ENCODE data around the gene SLC4A8.

The SLC4A8 gene

DNA sequence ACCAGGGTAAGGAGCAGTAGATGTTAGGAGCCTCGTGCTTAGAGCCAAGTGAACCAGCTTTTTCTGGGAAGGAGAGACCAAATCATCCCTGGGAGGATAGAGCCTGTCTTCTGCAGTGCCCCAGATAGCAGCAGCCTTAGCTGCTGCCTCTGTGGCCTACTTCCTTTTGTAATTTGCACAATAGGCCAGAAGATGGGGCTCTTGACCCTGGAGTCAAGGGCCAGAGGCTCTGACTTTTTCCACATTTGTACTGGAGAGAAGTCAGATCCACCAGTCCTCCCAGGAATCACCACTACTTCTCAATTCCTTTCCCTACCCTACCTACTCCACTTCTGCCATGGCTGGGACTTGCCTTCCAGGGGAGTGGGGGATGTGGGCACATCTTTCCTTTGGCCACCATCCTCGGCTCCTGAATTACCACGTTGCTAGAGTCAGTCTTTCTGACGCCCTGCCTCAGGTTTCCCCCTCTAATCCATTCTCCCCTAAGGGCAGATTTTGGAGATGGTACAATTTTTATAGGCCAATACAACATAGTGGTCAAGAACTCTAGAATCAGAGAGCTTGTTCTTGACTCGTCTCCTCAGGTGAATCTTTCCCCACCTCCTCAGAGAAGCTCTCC, 3.3 kb upstream of the SLC4A8 start:
- DNase-seq (ENCODE audit: low read depth), result peak; percentile 24
- no peak overlapping the region for H3K4me3 ChIP-seq (ENCODE audit: control insufficient read depth, low read depth, low read length)
- TF ChIP-seq, protein P1, sequence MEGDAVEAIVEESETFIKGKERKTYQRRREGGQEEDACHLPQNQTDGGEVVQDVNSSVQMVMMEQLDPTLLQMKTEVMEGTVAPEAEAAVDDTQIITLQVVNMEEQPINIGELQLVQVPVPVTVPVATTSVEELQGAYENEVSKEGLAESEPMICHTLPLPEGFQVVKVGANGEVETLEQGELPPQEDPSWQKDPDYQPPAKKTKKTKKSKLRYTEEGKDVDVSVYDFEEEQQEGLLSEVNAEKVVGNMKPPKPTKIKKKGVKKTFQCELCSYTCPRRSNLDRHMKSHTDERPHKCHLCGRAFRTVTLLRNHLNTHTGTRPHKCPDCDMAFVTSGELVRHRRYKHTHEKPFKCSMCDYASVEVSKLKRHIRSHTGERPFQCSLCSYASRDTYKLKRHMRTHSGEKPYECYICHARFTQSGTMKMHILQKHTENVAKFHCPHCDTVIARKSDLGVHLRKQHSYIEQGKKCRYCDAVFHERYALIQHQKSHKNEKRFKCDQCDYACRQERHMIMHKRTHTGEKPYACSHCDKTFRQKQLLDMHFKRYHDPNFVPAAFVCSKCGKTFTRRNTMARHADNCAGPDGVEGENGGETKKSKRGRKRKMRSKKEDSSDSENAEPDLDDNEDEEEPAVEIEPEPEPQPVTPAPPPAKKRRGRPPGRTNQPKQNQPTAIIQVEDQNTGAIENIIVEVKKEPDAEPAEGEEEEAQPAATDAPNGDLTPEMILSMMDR (IDR thresholded peaks at IDR 0.05; ENCODE audit: control insufficient read depth, insufficient read depth, low read depth, low read length, missing control alignments), result peak; percentile 77

DNA sequence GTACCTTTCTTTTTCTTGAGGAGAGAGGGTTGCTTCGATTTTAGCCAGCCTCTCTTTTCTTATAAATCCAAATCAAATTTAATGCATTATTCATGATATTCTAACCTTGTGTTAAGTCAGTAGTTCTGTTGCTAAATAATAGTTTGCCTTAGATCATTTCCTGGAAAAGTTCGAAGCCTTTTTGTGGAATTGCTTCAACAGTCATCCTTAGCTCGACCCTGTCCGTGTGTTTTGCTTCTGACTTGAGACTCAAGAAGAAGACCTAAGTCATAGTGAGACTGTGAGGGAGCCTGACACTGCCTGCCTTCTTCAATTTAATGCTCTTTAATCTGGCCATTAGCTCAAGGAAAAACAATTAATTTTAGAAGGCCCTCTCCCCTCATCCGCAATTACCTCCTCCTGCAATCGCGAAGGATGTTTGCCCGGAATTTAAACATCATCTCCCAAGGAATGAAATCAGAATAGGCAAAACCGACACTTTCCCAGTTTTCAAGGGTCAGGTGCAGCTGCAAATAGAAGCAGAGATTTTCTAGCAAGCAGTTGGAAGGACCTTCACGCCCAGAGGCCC, 453 bp upstream of the SLC4A8 start:
- H3K4me3 ChIP-seq (ENCODE audit: control insufficient read depth, low read depth, low read length), result peak overlapping the region; percentile 94
- DNase-seq (ENCODE audit: low read depth), result no peak
- TF ChIP-seq, protein P1 (IDR thresholded peaks at IDR 0.05; ENCODE audit: control insufficient read depth, insufficient read depth, low read depth, low read length, missing control alignments), result no peak

DNA sequence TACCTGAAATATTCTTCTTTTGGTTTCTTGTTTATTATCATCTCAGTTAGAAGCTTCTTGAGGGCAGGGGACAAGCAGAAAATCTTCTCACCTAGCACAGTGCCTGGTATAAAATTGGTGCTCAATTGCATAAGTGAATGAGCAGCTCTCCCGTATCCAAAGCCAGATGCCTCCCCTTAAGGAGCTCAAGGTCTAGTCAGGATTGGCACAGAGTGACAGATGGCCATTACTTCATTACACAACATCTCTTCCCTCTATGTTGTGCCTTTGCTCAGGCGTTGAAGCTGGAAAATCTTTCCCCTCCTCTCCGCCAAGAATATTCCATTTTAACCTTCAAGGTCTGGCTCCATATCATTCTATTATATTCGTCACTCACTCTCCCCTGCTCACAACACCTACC, 3.6 kb downstream of the SLC4A8 start:
- no peak overlapping the region for H3K4me3 ChIP-seq (ENCODE audit: control insufficient read depth, low read depth, low read length)
- TF ChIP-seq, protein P1 (IDR thresholded peaks at IDR 0.05; ENCODE audit: control insufficient read depth, insufficient read depth, low read depth, low read length, missing control alignments), result no peak
- no peak for DNase-seq (ENCODE audit: low read depth)

DNA sequence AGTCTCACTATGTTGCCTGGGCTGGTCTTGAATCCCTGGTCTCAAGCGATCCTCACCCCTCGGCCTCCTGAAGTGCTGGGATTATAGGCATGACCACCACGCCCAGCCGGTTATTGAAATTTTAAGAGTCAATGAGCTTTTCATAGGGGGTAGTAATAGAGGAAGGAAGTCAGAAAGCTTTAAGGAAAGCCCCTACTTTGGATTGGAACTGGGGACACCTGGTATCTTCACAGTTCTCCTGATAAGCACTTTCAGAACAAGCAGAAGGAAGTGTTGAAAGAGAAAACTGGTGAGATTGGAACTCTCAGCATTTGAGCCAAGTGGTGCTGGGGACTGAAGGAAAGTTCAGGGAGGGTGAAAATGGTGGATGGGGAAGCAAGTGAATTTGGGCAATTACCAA, 5.1 kb downstream of the SLC4A8 start:
- H3K4me3 ChIP-seq (ENCODE audit: control insufficient read depth, low read depth, low read length), result no peak overlapping the region
- TF ChIP-seq, protein P1 (IDR thresholded peaks at IDR 0.05; ENCODE audit: control insufficient read depth, insufficient read depth, low read depth, low read length, missing control alignments), result no peak
- no peak for DNase-seq (ENCODE audit: low read depth)

DNA sequence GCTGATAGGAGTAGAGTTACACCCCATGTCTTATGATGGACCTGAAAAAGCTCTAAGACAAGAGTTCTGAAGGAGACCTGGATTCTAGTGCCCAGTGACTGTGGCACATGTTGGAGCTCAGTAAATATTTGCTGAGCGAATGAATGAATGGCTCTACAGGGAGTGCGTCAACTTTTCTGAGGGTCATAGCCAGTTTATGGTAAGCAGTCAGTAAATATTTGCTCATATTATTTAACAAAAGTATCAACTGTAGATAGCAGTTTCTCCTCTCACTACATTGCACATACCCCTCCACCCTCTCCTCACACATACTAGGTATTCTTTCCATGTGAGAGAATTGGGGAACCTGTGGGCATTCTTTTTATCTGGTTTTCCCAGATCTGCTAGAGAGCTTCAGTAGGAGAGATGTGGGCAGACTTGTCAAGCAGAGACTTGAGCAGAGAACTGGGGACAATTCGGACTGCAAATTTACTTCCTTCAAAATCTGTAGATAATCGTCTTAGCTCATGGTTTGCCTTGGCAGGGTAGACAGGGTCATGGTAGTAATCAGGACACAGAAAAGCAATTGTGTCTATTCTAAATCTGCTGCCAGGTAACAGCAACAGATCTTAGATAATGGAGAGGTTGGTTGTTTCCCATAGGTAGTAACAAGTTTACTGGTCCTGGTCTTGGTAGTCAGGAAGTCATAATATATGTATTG, 5.7 kb downstream of the SLC4A8 start:
- no peak for DNase-seq (ENCODE audit: low read depth)
- no peak overlapping the region for H3K4me3 ChIP-seq (ENCODE audit: control insufficient read depth, low read depth, low read length)
- TF ChIP-seq, protein P1 (IDR thresholded peaks at IDR 0.05; ENCODE audit: control insufficient read depth, insufficient read depth, low read depth, low read length, missing control alignments), result no peak

DNA sequence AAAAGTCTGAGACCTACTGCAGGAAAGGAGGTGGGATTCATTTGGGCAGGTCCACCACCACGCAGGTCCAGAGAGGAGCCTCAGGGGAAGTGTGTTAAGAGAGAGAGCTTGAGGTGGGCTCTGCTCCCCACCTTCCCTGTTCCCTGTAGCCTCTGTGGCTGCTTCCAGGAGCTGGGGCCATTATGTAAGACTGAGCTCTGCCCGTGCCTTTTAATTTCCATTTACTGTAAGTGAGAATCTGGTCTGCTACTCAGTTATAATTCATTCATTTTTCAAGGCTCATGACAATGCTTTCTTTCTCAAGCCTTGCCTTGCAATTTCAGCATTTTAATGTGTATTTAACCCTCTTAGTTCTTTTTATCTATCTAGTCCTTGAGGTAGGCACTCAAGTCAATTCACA, 8.3 kb downstream of the SLC4A8 start:
- DNase-seq (ENCODE audit: low read depth), result no peak
- TF ChIP-seq, protein P1 (IDR thresholded peaks at IDR 0.05; ENCODE audit: control insufficient read depth, insufficient read depth, low read depth, low read length, missing control alignments), result no peak
- no peak overlapping the region for H3K4me3 ChIP-seq (ENCODE audit: control insufficient read depth, low read depth, low read length)

All from AG09309 (cell line).